OCI-LY3 (cell line): Measurements from ENCODE around the gene ONECUT1.

ENCODE experiments used
- CTCF ChIP-seq: fragments of 200-600, 300-600 bp; sonication (generic); IDR thresholded peaks from 2 replicates; pipeline ENCODE4 v1.5.1; 2014; ENCODE audit warnings: antibody characterized with exemption, low read length, low read depth
- EZH2phosphoT487 ChIP-seq: fragments of 200-600 bp; shearing (Covaris generic); IDR thresholded peaks from 2 replicates; pipeline ENCODE4 v1.6.1; 2018; ENCODE audit warnings: antibody characterized with exemption, mixed run types, low read depth

- TF ChIP-seq CTCF (no peak), EZH2phosphoT487 (no peak)
Measured at GRCh38 chr15:52710050-52710707, 80.0 kb downstream of the ONECUT1 start.
